Activated CD4-positive, alpha-beta T cell treated with anti-CD3 and anti-CD28 coated beads, Interleukin-10, Interleukin-2, amounts not matched to agents 100 ng/mL and 50 ng/mL, durations not matched to agents 16 hours and 8 hours (primary cell): ENCODE results near the gene FAM135A.
"Not testable (repeated sequence)": the region's sequence is repeated elsewhere in the genome, so short reads cannot be mapped to it uniquely, and the experiment has no call there.

Source experiments
- DNase-seq: peaks from one replicate; pipeline ENCODE4 v3.0.0-alpha.2; 2020

FAM135A gene

GRCh38 chr6:70470016-70470415 is 56.7 kb downstream of the FAM135A start:
- DNase-seq: no peak

- not testable (repeated sequence) for DNase-seq
Measured at GRCh38 chr6:70470510-70470909, 57.2 kb downstream of the FAM135A start.

GRCh38 chr6:70474751-70475150 is 61.4 kb downstream of the FAM135A start:
- no peak for DNase-seq

- no peak for DNase-seq
Measured at GRCh38 chr6:70479236-70479635, 65.9 kb downstream of the FAM135A start.

DNA sequence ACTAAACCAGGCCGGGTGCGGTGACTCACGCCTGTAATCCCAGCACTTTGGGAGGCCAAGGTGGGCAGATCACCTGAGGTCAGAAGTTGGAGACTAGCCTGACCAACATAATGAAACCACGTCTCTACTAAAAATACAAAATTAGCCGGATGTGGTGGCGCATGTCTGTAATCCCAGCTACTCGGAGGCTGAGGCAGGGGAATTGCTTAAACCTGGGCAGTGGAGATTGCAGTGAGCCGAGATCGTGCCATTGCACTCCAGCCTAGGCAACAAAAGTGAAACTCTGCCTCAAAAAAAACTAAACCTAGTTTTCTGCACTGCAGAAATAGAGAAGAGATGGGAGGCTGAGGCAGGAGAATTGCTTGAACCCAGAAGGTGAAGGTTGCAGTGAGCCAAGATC is 73.3 kb downstream of the FAM135A start:
- DNase-seq: not testable (repeated sequence)

DNA sequence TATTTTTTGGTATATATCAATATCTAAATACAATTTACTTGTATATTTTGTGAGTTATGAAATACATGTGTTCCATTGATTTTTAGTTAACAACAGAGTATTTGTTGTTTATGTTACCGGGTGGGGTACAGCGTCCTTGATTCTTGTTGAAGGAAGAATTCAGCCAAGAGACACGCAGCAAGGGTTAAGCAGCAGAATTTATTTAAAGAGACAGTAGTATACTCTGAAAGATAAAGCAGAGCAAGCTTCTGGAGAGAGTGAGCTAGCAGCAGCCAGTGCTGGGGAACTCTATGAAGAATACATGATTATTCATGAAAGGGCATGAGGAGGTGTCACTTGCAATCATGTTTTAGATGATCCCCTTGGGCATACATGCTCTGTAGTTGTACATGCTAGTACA is 76.1 kb downstream of the FAM135A start:
- DNase-seq: no peak

- DNase-seq: no peak
Measured at GRCh38 chr6:70494833-70495232, 81.5 kb downstream of the FAM135A start.

DNA sequence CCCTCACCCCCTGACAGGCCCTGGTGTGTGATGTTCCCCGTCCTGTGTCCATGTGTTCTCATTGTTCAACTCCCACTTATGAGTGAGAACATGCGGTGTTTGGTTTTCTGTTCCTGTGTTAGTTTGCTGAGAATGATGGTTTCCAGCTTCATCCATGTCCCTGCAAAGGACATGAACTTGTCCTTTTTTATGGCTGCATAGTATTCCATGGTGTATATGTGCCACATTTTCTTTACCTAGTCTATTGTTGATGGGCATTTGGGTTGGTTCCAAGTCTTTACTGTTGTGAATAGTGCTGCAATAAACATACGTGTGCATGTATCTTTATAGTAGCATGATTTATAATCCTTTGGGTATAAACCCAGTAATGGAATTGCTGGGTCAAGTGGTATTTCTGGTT is 82.5 kb downstream of the FAM135A start:
- not testable (repeated sequence) for DNase-seq

- no peak for DNase-seq
Measured at GRCh38 chr6:70502484-70502883, 89.2 kb downstream of the FAM135A start.

DNA sequence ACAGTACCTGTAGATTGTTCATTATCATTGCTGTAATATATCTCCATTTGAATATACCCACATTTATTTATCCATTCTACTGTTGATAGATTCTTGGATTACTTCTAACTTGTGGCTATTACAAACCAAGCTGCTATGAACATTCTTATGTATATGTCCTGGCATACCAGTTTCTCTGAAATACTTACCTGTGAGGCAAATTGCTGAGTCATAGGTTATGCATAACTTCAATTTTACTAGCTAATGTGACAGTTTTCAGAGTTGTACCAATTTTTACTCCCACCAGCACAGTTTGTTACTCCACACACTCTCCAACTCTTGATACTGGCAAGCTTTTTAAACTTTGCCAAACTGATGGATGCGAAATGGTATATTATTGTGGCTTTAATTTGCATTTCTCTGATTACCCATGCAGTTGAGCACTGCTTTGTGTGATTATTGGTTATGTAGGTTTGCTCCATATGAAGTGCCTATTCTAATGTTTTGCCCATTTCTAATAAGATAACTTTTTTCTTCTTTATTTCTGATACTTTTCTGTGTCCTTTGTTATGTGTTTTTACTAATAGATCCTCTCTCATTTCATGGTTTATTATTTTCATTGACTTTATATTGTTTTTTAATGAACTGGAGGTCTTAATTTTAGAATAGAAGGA is 90.6 kb downstream of the FAM135A start:
- no peak for DNase-seq

- no peak for DNase-seq
Measured at GRCh38 chr6:70506321-70506720, 93.0 kb downstream of the FAM135A start.

DNA sequence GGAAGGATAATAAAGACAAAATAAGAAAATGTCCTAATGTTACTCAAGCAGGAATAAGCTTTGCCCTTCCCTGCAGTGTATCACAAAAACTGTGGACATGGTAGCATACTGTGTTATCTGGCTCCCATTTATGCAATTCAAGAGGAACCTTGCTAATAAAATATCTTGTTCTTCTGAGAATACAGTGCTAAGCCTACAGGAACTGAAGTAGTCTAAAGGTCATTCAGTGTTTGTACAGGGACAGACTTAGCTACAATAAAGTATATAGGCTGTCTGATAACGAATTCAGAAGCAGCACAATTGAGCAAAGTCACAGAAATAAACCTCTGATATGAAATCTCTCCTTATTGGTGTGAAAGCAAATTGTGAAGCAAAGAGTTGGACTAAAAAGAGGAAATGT is 93.9 kb downstream of the FAM135A start:
- no peak for DNase-seq

DNA sequence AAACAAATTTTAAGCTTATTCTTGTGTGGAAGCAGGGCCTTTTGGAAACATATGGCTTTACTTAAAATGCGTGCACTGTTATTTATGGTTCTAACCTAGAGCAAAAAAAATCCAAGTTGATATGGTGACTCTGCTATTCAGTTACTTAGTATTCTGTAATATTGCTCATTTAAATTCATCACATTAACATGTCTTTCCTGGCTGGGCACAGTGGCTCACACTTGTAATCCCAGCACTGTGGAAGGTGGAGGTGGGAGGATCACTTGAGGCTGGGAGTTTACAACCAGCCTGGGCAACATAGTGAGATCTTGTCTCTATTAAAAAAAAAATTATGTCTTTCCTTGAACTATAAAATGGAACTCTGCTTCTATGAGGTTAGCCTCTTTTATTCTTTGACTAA is 95.6 kb downstream of the FAM135A start:
- no peak for DNase-seq

DNA sequence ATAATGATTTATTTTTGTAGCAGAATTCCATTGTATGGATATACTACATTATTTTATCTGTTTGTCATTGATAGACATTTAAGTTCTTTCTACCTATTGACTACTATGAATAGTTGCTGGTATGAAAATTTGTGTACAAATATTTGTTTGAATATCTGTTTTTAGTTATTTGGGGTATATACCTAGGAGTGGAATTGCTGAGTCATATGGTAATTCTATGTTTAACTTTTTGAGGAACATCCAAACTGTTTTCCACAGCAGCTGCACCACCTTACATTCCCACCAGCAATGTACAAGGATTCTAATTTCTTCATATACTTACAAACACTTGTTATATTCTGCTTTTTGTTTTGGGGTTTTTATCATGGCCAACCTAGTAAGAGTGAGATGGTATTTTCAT is 97.3 kb downstream of the FAM135A start:
- no peak for DNase-seq

- DNase-seq: no peak
Measured at GRCh38 chr6:70518723-70519122, 105.4 kb downstream of the FAM135A start.

DNA sequence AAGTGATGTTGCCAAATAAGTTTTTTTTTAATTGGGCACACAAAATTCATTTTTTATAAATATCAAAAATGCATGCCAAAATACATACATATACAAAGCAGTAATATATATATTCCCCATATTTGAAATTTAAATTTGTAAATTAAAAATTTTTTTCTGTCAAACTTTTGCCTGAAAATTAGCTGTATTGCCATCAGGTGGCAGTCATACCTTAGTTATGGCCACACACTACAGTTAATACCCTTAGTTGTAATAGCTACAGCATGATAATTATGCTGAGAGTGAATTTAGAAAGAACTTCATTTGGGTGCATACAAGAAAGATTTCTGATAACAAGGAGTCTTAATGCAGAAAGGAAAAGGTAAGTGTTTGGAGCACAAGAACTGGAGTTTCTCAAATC is 107.3 kb downstream of the FAM135A start:
- DNase-seq: peak; percentile 25

- no peak for DNase-seq
Measured at GRCh38 chr6:70524721-70525286, 111.5 kb downstream of the FAM135A start.

DNA sequence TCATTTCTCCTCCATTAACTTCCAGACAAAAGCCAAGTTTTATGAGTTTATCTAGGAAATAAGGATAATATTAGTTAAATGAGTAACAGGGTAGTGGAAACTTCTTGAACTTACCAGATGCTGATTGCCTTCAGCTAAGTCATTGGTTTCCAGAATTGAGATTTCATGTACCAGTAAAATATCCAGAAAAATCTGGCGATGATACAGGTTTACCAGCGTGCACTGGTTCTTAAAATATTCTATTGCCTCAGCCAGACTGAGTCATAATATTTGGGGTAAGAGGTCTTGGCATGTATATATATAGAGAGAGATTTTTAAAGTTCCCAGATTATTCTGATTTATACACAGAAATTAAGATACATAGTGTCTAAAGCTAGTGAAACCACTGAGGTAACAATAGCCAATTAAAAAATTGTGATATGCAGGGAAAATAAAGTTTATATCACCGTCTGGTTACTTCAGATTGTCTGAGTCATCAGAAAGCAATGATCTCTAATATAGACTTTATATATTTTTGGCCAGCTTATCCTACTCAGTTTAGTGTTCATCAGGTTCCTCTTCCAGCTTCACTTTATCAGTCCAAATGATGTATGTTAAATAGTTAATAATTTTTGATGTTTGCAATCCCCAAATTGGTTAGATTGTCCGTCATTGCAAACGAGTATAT is 113.9 kb downstream of the FAM135A start:
- no peak for DNase-seq

- DNase-seq: no peak
Measured at GRCh38 chr6:70530023-70530422, 116.7 kb downstream of the FAM135A start.

DNA sequence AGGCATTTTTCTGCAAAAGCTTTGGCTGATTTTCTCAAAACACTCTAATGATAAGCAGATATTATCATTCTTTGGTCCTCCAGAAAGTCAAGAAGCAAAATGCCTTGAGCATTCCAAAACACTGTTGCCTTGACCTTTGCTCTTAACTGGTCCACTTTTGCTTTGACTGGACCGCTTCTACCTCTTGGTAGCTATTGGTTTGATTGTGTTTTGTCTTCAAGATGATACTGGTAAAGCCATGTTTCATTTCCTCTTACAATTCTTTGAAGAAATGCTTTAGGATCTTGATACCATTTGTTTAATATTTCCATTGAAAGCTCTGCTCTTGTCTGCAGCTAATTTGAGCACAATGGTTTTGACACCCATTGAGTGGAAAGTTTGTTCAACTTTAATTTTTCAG is 117.8 kb downstream of the FAM135A start:
- no peak for DNase-seq

GRCh38 chr6:70537266-70537665 is 124.0 kb downstream of the FAM135A start:
- DNase-seq: no peak

DNA sequence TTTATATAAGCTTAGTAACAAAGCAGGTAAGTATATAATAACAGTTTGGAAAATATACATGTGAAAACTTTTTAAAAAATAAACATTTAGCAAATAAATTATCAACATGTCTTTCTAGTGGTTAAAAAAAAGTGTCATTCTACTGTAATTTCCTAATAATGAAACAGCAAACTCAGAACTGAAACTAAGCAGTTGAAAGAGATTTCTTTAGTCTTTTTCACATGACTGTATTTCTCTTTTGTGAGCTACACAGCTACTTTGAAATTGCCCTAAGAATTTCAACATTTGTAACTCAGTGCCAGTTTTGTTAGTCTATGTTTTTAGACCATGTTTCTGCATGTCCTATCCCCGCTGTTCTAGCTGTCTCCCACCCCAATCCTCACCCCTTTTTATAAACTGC is 125.1 kb downstream of the FAM135A start:
- DNase-seq: no peak

DNA sequence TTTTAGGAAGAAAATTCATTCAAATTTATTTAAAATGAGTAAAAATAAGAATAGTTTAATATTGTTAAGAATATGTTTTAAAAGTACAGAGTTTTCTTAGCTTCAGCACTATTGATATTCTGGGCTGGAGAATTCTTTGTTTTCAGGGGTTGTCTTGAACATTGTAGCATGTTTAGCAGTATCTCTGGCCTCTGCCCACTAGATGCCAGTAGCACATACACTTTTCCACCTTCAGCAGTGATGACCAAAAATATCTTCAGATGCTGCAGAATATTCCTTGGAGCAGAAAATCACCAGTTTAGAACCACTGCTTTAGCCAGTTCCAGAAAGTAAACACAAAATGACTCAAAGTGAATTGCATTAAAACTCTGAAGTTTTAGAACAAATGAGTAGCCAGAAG is 134.0 kb downstream of the FAM135A start:
- DNase-seq: no peak

GRCh38 chr6:70547905-70548304 is 134.6 kb downstream of the FAM135A start:
- DNase-seq: no peak

DNA sequence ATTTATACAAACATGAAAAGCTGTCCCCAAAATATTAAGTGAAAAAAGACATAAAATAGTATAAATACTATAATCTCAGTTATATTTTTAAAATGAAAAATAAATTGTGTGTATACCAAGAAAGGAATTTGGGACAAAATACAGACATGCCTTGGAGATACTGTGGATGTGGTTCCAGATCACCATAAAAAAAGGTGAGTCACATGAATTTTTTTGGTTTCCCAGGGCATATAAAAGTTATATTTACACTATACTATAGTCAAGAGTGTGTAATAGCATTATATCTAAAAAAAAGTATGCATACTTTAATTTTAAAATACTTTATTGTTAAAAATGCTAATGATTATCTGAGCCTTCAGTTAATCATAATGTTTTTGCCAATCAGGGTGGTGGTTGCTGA is 136.0 kb downstream of the FAM135A start:
- DNase-seq: no peak
